SK-N-MC (cell line): ENCODE results near the gene DROSHA.

Experiments used
- EZH2 ChIP-seq: fragments of 200-600 bp; sonication (generic); IDR thresholded peaks from one replicate; pipeline ENCODE4 v1.6.1; 2017; ENCODE audit warnings: antibody characterized with exemption
- POLR2AphosphoS5 ChIP-seq: IDR thresholded peaks from 2 replicates; pipeline ENCODE4 v1.6.1; 2012; ENCODE audit warnings: mild to moderate bottlenecking, low read depth, low read length, borderline replicate concordance

DNA sequence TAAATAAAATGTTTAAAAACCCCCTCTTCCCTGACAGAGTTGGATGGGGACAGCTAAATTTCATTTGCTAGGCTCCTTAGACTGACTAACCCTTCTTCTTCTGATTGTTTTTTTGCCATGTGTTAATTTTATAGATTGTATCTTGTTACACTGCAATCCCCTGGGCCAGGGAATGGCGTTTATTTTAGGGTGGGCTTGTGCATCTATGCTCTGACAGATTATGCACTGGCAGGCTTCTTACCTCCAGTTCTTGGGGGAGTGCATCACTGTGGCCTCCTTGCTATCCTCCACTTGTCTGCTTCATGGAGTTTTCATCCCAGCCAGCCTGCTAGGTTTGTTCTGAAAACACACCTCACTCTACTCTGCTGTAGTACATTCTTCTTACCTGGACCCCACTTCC, 159.8 kb downstream of the DROSHA start:
- TF ChIP-seq EZH2 (no peak), POLR2AphosphoS5 (no peak)
